SK-N-SH treated with all-trans-retinoic acid at 6 μM for 48 hours (cell line): ENCODE data around the gene RIMS3.

Experiments
- ATAC-seq: fragments of 200-7000 bp; cut with Tn5 transposase; 3 replicates; pipeline ENCODE4 v1.9.1; 2020; ENCODE audit warnings: mild to moderate bottlenecking, moderate library complexity
- ARNTL ChIP-seq: fragments of 450-650 bp; formaldehyde crosslinking; IDR thresholded peaks from 2 replicates; pipeline ENCODE4 v1.5.0; 2020; ENCODE audit warnings: low read depth, mild to moderate bottlenecking, moderate library complexity, borderline replicate concordance
- CSDC2 ChIP-seq: fragments of 250-450 bp; sonication (Bioruptor Pico); IDR thresholded peaks from 2 replicates; pipeline ENCODE4 v1.5.0; 2020; ENCODE audit warnings: mild to moderate bottlenecking, moderate library complexity
- ESRRG ChIP-seq: fragments of 250-450 bp; sonication (Bioruptor Pico); IDR thresholded peaks from 2 replicates; pipeline ENCODE4 v1.6.1; 2021; ENCODE audit warnings: mild to moderate bottlenecking
- GLIS3 ChIP-seq: fragments of 250-450 bp; sonication (Bioruptor Pico); IDR thresholded peaks from 2 replicates; pipeline ENCODE4 v1.5.0; 2020; ENCODE audit warnings: mild to moderate bottlenecking, moderate library complexity
- ISL1 ChIP-seq: fragments of 250-450 bp; sonication (Bioruptor Pico); IDR thresholded peaks from 2 replicates; pipeline ENCODE4 v2.1.2; 2022; ENCODE audit warnings: mild to moderate bottlenecking, moderate library complexity
- OSR1 ChIP-seq: fragments of 250-450 bp; sonication (Bioruptor Pico); IDR thresholded peaks from 2 replicates; pipeline ENCODE4 v1.8.0; 2022; ENCODE audit warnings: moderate library complexity, mild to moderate bottlenecking, inconsistent platforms
- PPARA ChIP-seq: fragments of 250-450 bp; sonication (Bioruptor Pico); IDR thresholded peaks from 2 replicates; pipeline ENCODE4 v1.5.0; 2020; ENCODE audit warnings: mild to moderate bottlenecking, borderline replicate concordance
- SNAI2 ChIP-seq: fragments of 250-450 bp; sonication (Bioruptor Pico); IDR thresholded peaks from 2 replicates; pipeline ENCODE4 v1.5.0; 2020; ENCODE audit warnings: mild to moderate bottlenecking, moderate library complexity
- TCF4 ChIP-seq: fragments of 250-450 bp; sonication (Bioruptor Pico); IDR thresholded peaks from 2 replicates; pipeline ENCODE4 v1.8.0; 2021; ENCODE audit warnings: mild to moderate bottlenecking, moderate library complexity, borderline replicate concordance
- TOX ChIP-seq: fragments of 250-450 bp; sonication (Bioruptor Pico); IDR thresholded peaks from 2 replicates; pipeline ENCODE4 v1.8.0; 2021; ENCODE audit warnings: mild to moderate bottlenecking, moderate library complexity, borderline replicate concordance
- ZC3H10 ChIP-seq: fragments of 250-450 bp; sonication (Bioruptor Pico); IDR thresholded peaks from 2 replicates; pipeline ENCODE4 v1.5.1; 2021; ENCODE audit warnings: mild to moderate bottlenecking, moderate library complexity
- ZFP3 ChIP-seq: fragments of 250-450 bp; sonication (Bioruptor Pico); IDR thresholded peaks from 2 replicates; pipeline ENCODE4 v1.5.0; 2020; ENCODE audit warnings: mild to moderate bottlenecking, moderate library complexity
- ZFP30 ChIP-seq: fragments of 450-650 bp; formaldehyde crosslinking; IDR thresholded peaks from 2 replicates; pipeline ENCODE4 v1.5.0; 2022; ENCODE audit warnings: mild to moderate bottlenecking, moderate library complexity
- ZNF565 ChIP-seq: fragments of 450-650 bp; formaldehyde crosslinking; conservative IDR thresholded peaks from 2 replicates; pipeline ENCODE4 v1.5.0; 2020; ENCODE audit warnings: low read depth, mild to moderate bottlenecking, moderate library complexity
- ZNF70 ChIP-seq: fragments of 450-650 bp; formaldehyde crosslinking; IDR thresholded peaks from 2 replicates; pipeline ENCODE4 v1.5.0; 2020; ENCODE audit warnings: mild to moderate bottlenecking, moderate library complexity
- ZNF8 ChIP-seq: fragments of 450-650 bp; formaldehyde crosslinking; IDR thresholded peaks from 2 replicates; pipeline ENCODE4 v1.5.0; 2020; ENCODE audit warnings: mild to moderate bottlenecking, moderate library complexity
- TF ChIP-seq, protein P1 (sequence below): fragments of 250-450 bp; sonication (Bioruptor Pico); IDR thresholded peaks from 2 replicates; pipeline ENCODE4 v1.5.0; 2020; ENCODE audit warnings: mild to moderate bottlenecking, moderate library complexity
- TF ChIP-seq, protein P2 (sequence below): fragments of 250-450 bp; sonication (Bioruptor Pico); IDR thresholded peaks from 2 replicates; pipeline ENCODE4 v1.5.1; 2021; ENCODE audit warnings: mild to moderate bottlenecking, moderate library complexity
- TF ChIP-seq, protein P3 (sequence below): fragments of 250-450 bp; sonication (Bioruptor Pico); IDR thresholded peaks from 2 replicates; pipeline ENCODE4 v1.8.0; 2020; ENCODE audit warnings: mild to moderate bottlenecking, moderate library complexity, borderline replicate concordance
- TF ChIP-seq, protein P4 (sequence below): fragments of 250-450 bp; sonication (Bioruptor Pico); IDR thresholded peaks from 2 replicates; pipeline ENCODE4 v1.8.0; 2021; ENCODE audit warnings: low read depth, mild to moderate bottlenecking, moderate library complexity, borderline replicate concordance

RIMS3 gene

DNA sequence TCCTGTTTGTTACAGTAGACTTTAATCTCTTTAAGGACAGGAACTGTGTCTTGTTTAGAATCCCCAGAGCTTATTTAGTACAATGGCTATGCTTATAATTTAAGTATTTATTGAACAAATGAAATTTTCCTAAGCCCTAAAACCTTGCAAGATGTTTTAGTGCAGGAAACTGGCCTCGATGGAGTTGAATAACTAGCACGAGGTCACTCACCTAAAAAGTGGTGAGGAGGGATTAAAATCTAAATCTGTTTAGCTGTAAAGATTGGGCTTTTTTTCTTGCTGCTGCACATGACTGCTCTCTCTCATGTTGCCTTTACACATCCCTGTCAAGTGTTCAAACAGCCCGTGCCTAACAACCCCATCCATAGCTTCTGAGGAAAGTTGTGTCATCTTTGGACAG lies 36.2 kb upstream of the RIMS3 start:
- no peak for ATAC-seq
- TF ChIP-seq ZNF8 (CRISPR knock-in tag), result no peak
- TF ChIP-seq ZNF70 (CRISPR knock-in tag), result no peak
- no peak for TF ChIP-seq CSDC2 (CRISPR knock-in tag)
- no peak for TF ChIP-seq OSR1 (CRISPR knock-in tag)
- TF ChIP-seq ZFP30, result no peak
- TF ChIP-seq, protein P1, sequence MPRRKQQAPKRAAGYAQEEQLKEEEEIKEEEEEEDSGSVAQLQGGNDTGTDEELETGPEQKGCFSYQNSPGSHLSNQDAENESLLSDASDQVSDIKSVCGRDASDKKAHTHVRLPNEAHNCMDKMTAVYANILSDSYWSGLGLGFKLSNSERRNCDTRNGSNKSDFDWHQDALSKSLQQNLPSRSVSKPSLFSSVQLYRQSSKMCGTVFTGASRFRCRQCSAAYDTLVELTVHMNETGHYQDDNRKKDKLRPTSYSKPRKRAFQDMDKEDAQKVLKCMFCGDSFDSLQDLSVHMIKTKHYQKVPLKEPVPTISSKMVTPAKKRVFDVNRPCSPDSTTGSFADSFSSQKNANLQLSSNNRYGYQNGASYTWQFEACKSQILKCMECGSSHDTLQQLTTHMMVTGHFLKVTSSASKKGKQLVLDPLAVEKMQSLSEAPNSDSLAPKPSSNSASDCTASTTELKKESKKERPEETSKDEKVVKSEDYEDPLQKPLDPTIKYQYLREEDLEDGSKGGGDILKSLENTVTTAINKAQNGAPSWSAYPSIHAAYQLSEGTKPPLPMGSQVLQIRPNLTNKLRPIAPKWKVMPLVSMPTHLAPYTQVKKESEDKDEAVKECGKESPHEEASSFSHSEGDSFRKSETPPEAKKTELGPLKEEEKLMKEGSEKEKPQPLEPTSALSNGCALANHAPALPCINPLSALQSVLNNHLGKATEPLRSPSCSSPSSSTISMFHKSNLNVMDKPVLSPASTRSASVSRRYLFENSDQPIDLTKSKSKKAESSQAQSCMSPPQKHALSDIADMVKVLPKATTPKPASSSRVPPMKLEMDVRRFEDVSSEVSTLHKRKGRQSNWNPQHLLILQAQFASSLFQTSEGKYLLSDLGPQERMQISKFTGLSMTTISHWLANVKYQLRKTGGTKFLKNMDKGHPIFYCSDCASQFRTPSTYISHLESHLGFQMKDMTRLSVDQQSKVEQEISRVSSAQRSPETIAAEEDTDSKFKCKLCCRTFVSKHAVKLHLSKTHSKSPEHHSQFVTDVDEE (CRISPR knock-in tag), result no peak
- no peak for TF ChIP-seq GLIS3 (CRISPR knock-in tag)

DNA sequence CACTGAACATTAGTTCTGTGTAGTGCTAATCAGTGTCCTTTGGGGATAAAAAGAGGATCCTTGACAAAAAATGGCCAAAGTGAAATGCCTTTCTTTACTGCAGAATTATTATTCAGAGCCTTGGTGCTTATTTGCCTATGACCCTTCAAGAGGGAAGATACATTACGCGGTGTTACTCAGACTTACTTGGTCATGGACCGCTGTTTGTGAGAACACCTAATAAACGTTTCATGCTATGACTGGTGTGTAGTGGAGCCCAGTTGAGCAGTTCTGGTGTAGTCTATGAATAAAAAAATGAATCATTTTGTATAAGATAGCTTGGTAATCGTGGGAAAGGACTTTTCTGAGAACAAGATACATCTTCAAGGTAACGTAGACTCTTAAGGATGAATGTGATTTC lies 34.3 kb upstream of the RIMS3 start:
- no peak for ATAC-seq
- TF ChIP-seq ZC3H10 (CRISPR knock-in tag), result no peak
- no peak for TF ChIP-seq CSDC2 (CRISPR knock-in tag)
- TF ChIP-seq, protein P1 (CRISPR knock-in tag), result no peak
- no peak for TF ChIP-seq PPARA (CRISPR knock-in tag)
- TF ChIP-seq SNAI2 (CRISPR knock-in tag), result no peak
- TF ChIP-seq, protein P2, sequence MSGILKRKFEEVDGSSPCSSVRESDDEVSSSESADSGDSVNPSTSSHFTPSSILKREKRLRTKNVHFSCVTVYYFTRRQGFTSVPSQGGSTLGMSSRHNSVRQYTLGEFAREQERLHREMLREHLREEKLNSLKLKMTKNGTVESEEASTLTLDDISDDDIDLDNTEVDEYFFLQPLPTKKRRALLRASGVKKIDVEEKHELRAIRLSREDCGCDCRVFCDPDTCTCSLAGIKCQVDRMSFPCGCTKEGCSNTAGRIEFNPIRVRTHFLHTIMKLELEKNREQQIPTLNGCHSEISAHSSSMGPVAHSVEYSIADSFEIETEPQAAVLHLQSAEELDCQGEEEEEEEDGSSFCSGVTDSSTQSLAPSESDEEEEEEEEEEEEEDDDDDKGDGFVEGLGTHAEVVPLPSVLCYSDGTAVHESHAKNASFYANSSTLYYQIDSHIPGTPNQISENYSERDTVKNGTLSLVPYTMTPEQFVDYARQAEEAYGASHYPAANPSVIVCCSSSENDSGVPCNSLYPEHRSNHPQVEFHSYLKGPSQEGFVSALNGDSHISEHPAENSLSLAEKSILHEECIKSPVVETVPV (CRISPR knock-in tag), result no peak
- no peak for TF ChIP-seq ISL1
- TF ChIP-seq, protein P3, sequence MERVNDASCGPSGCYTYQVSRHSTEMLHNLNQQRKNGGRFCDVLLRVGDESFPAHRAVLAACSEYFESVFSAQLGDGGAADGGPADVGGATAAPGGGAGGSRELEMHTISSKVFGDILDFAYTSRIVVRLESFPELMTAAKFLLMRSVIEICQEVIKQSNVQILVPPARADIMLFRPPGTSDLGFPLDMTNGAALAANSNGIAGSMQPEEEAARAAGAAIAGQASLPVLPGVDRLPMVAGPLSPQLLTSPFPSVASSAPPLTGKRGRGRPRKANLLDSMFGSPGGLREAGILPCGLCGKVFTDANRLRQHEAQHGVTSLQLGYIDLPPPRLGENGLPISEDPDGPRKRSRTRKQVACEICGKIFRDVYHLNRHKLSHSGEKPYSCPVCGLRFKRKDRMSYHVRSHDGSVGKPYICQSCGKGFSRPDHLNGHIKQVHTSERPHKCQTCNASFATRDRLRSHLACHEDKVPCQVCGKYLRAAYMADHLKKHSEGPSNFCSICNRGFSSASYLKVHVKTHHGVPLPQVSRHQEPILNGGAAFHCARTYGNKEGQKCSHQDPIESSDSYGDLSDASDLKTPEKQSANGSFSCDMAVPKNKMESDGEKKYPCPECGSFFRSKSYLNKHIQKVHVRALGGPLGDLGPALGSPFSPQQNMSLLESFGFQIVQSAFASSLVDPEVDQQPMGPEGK (CRISPR knock-in tag), result no peak
- no peak for TF ChIP-seq ZFP3
- TF ChIP-seq, protein P4, sequence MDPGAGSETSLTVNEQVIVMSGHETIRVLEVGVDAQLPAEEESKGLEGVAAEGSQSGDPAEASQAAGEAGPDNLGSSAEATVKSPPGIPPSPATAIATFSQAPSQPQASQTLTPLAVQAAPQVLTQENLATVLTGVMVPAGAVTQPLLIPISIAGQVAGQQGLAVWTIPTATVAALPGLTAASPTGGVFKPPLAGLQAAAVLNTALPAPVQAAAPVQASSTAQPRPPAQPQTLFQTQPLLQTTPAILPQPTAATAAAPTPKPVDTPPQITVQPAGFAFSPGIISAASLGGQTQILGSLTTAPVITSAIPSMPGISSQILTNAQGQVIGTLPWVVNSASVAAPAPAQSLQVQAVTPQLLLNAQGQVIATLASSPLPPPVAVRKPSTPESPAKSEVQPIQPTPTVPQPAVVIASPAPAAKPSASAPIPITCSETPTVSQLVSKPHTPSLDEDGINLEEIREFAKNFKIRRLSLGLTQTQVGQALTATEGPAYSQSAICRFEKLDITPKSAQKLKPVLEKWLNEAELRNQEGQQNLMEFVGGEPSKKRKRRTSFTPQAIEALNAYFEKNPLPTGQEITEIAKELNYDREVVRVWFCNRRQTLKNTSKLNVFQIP, result no peak
- TF ChIP-seq ZFP30, result no peak
- no peak for TF ChIP-seq ZNF8 (CRISPR knock-in tag)
- no peak for TF ChIP-seq TOX (CRISPR knock-in tag)
- no peak for TF ChIP-seq ESRRG (CRISPR knock-in tag)
- no peak for TF ChIP-seq TCF4 (CRISPR knock-in tag)
- TF ChIP-seq ZNF565 (CRISPR knock-in tag), result no peak

DNA sequence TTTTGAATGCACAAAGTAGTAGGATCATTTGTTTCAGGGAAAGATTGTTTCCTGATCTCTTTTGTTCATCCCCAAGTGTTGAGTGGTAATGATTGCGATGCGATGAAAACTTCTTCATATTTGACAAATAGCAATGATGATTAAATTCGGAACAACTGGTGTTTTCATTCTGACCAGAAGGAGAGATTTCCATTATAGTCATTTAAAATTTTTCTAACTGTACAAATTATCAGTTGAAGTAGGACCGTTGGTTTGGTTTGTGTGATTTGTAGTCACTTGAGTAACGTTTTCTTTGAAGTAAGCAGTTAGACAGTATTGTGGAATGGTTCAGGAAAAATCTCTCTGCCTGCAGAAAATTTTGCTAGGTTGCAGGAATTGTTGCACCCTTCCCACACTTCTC lies 32.0 kb upstream of the RIMS3 start:
- no peak for ATAC-seq
- TF ChIP-seq ZNF70 (CRISPR knock-in tag) (no peak), ZFP30 (no peak), TCF4 (CRISPR knock-in tag) (no peak), ARNTL (no peak)
- TF ChIP-seq, protein P3 (CRISPR knock-in tag), result no peak
- TF ChIP-seq, protein P1 (CRISPR knock-in tag), result no peak
- TF ChIP-seq, protein P4, result no peak
